Astrocyte (in vitro differentiated cells and primary cell): ENCODE results near the gene FAM76B. TPM values are rescaled to one million over a fixed set of nuclear protein-coding genes. Genes with fewer than 3 reads are reported as not detected.

Experiments
- DNase-seq: peaks from one replicate; pipeline ENCODE4 v3.0.0-alpha.2; 2010; ENCODE audit warnings: low read depth
- FAIRE-seq: peaks from 2 replicates; lab custom pipeline; 2011; peaks lifted over from hg19 to GRCh38; lab: Jason Lieb, UNC
- H2AFZ ChIP-seq: 2 replicates; pipeline ENCODE4 v1.6.0; 2012; ENCODE audit warnings: low read depth, low read length, inconsistent platforms
- H3K27ac ChIP-seq: 2 replicates; pipeline ENCODE4 v1.5.1; 2011; ENCODE audit warnings: low read depth, low read length, inconsistent platforms
- H3K27me3 ChIP-seq: 2 replicates; pipeline ENCODE4 v1.6.0; 2011; ENCODE audit warnings: low read length, inconsistent platforms; ENCODE audit not compliant: insufficient read depth
- H3K36me3 ChIP-seq: 2 replicates; pipeline ENCODE4 v1.5.1; 2011; ENCODE audit warnings: low read length, inconsistent platforms; ENCODE audit not compliant: insufficient read depth
- H3K4me1 ChIP-seq: 2 replicates; pipeline ENCODE4 v1.5.1; 2011; ENCODE audit warnings: low read length, inconsistent platforms; ENCODE audit not compliant: insufficient read depth
- H3K4me2 ChIP-seq: 2 replicates; pipeline ENCODE4 v1.6.0; 2012; ENCODE audit warnings: low read length, inconsistent platforms
- H3K4me3 ChIP-seq: 2 replicates; pipeline ENCODE4 v1.5.1; 2011; ENCODE audit warnings: low read depth, mild to moderate bottlenecking, low read length, inconsistent platforms; ENCODE audit not compliant: insufficient read depth
- H3K79me2 ChIP-seq: 2 replicates; pipeline ENCODE4 v1.6.0; 2012; ENCODE audit warnings: mild to moderate bottlenecking, low read length, inconsistent platforms; ENCODE audit not compliant: insufficient read depth
- H3K9ac ChIP-seq: 2 replicates; pipeline ENCODE4 v1.6.0; 2012; ENCODE audit warnings: mild to moderate bottlenecking, low read length, inconsistent platforms
- H3K9me3 ChIP-seq: 2 replicates; pipeline ENCODE4 v1.5.1; 2012; ENCODE audit warnings: low read depth, mild to moderate bottlenecking, low read length, inconsistent platforms; ENCODE audit not compliant: insufficient read depth
- H4K20me1 ChIP-seq: 2 replicates; pipeline ENCODE4 v1.6.0; 2012; ENCODE audit warnings: low read length, inconsistent platforms; ENCODE audit not compliant: insufficient read depth
- H3K27ac Mint-ChIP-seq: one replicate; pipeline ENCODE4 v1.8.0; 2021; ENCODE audit warnings: mild to moderate bottlenecking, mixed read lengths; ENCODE audit not compliant: unreplicated experiment
- H3K27me3 Mint-ChIP-seq: one replicate; pipeline ENCODE4 v1.8.0; 2021; ENCODE audit warnings: low read depth, mixed read lengths; ENCODE audit not compliant: unreplicated experiment
- H3K36me3 Mint-ChIP-seq: one replicate; pipeline ENCODE4 v1.8.0; 2021; ENCODE audit warnings: low read depth, mixed read lengths; ENCODE audit not compliant: unreplicated experiment
- H3K4me1 Mint-ChIP-seq: one replicate; pipeline ENCODE4 v1.8.0; 2021; ENCODE audit warnings: low read depth, mixed read lengths; ENCODE audit not compliant: unreplicated experiment
- H3K4me3 Mint-ChIP-seq: one replicate; pipeline ENCODE4 v1.8.0; 2021; ENCODE audit warnings: mild to moderate bottlenecking, moderate library complexity, mixed read lengths; ENCODE audit not compliant: unreplicated experiment
- H3K9me3 Mint-ChIP-seq: one replicate; pipeline ENCODE4 v1.8.0; 2021; ENCODE audit warnings: mild to moderate bottlenecking, mixed read lengths; ENCODE audit not compliant: unreplicated experiment
- EZH2 ChIP-seq: IDR thresholded peaks from 2 replicates; pipeline ENCODE4 v1.6.1; 2012; ENCODE audit warnings: mild to moderate bottlenecking, low read length, inconsistent platforms; ENCODE audit not compliant: insufficient read depth
- total RNA-seq: library from RNA; stranded (reverse); gene quantifications from 2 replicates; pipeline ENCODE4 v1.2.1, GENCODE V29; 2021
- TF ChIP-seq, protein P1 (sequence below): IDR thresholded peaks from 2 replicates; pipeline ENCODE4 v1.5.1; 2011; ENCODE audit warnings: low read depth, mild to moderate bottlenecking, inconsistent platforms, low read length, moderate library complexity; ENCODE audit not compliant: insufficient read depth

The FAM76B gene
- total RNA-seq, 1 donor from 2014 or later: 19.7 TPM

DNA sequence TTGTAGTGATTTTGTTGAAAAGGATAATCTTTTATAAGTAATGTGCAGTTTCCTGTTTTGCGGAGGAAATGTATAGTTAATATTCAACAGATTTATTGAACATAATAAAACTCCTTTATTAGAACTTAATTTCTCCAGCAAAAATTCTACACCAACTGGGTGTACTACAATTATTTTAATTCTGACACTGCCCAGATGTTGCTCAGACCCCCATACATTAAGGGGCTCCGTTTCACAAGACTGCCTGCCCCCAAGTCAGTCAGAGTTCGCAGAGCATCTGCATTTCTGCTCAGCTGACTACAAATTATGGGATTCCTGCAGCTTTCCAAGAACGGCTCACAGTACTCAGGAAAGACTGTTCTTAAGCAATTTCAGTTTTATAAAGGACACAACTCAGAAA is 6.9 kb upstream of the FAM76B start:
- Histone ChIP-seq H4K20me1 (peaks cover 4% of the 10 kb centered on the region), H3K9ac (no peak overlapping the region), H3K27ac (no peak overlapping the region), H2AFZ (no peak overlapping the region), H3K4me2 (no peak overlapping the region), H3K36me3 (peaks cover 8% of the 10 kb centered on the region), H3K9me3 (no peaks in the 10 kb centered on the region), H3K4me1 (peaks cover 2% of the 10 kb centered on the region), H3K4me3 (no peak overlapping the region), H3K79me2 (peaks cover 64% of the 10 kb centered on the region), H3K27me3 (no peaks in the 10 kb centered on the region)
- Mint-ChIP-seq H3K4me3 (no peak overlapping the region), H3K36me3 (peaks cover under 1% of the 10 kb centered on the region), H3K9me3 (no peaks in the 10 kb centered on the region), H3K4me1 (peaks cover 9% of the 10 kb centered on the region), H3K27ac (no peak overlapping the region), H3K27me3 (no peaks in the 10 kb centered on the region)
- FAIRE-seq (no peak), DNase-seq (no peak)
- no peak for TF ChIP-seq EZH2
- TF ChIP-seq, protein P1, sequence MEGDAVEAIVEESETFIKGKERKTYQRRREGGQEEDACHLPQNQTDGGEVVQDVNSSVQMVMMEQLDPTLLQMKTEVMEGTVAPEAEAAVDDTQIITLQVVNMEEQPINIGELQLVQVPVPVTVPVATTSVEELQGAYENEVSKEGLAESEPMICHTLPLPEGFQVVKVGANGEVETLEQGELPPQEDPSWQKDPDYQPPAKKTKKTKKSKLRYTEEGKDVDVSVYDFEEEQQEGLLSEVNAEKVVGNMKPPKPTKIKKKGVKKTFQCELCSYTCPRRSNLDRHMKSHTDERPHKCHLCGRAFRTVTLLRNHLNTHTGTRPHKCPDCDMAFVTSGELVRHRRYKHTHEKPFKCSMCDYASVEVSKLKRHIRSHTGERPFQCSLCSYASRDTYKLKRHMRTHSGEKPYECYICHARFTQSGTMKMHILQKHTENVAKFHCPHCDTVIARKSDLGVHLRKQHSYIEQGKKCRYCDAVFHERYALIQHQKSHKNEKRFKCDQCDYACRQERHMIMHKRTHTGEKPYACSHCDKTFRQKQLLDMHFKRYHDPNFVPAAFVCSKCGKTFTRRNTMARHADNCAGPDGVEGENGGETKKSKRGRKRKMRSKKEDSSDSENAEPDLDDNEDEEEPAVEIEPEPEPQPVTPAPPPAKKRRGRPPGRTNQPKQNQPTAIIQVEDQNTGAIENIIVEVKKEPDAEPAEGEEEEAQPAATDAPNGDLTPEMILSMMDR: no peak

DNA sequence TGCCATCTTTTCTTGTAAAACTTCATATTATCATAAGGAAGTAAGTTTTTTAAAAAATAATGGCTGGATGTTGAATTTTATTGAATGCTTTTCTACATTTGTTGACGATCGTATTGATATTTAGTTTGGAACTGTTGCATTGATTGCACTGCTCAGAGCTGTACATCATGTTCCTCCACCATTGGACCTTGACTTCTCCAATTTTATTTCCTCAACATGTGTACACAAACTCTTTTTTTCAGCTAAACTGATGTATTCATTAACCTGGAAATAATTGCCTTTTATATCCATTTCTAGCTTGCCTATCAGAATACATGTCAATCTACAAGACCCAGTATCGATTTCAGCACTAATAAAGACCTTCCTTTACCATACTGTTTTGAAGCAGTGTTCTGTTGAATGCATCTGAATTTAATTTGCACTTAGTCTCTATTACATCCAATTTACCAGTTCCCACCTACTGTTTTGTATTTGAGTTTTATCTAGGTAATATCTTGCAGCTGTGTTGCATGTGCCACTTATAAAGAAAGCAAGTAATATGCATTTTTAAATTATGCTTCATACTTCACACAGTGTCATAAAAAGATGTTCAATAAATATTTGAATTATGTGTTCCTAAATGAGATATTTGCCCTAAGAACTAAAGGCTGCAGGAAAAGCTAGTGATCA is 6.2 kb upstream of the FAM76B start:
- Mint-ChIP-seq H3K4me3 (no peak overlapping the region), H3K4me1 (peaks cover 11% of the 10 kb centered on the region), H3K27ac (no peak overlapping the region), H3K27me3 (no peaks in the 10 kb centered on the region), H3K9me3 (no peaks in the 10 kb centered on the region), H3K36me3 (no peaks in the 10 kb centered on the region)
- H3K4me2 ChIP-seq: no peak overlapping the region
- H3K4me3 ChIP-seq: no peak overlapping the region
- peaks cover 8% of the 10 kb centered on the region for H3K36me3 ChIP-seq
- peaks cover 9% of the 10 kb centered on the region for H3K4me1 ChIP-seq
- TF ChIP-seq, protein P1: no peak
- no peak for TF ChIP-seq EZH2
- H3K9ac ChIP-seq: no peak overlapping the region
- peaks cover 71% of the 10 kb centered on the region for H3K79me2 ChIP-seq
- no peak overlapping the region for H2AFZ ChIP-seq
- FAIRE-seq (no peak), DNase-seq (no peak)
- H3K9me3 ChIP-seq: no peaks in the 10 kb centered on the region
- H3K27ac ChIP-seq: no peak overlapping the region
- H3K27me3 ChIP-seq: no peaks in the 10 kb centered on the region
- H4K20me1 ChIP-seq: peaks cover 5% of the 10 kb centered on the region

DNA sequence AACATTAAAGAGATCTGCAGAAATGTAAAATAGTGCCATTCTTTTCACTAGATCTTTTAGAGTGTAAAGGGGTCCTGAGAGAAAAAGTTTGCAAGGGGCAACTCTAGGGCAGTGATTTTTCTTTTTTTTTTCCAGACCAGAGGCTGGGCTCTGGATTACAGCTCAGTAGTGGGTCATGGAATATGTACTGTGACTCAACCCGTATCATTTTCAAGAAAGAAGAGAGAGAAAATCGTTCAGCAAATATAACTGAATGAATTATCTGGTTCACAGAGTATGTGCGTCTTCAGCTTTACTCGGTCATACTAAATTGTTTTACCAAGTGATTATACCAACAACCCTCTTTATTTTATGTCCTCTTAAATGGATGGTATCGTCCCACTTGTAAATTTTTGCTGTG is 4.5 kb upstream of the FAM76B start:
- H3K79me2 ChIP-seq: peaks cover 76% of the 10 kb centered on the region
- no peak overlapping the region for H3K4me2 ChIP-seq
- no peaks in the 10 kb centered on the region for H3K36me3 ChIP-seq
- no peak overlapping the region for H3K4me3 ChIP-seq
- H3K4me1 ChIP-seq: peaks cover 9% of the 10 kb centered on the region
- H3K27ac ChIP-seq: no peak overlapping the region
- H4K20me1 ChIP-seq: peaks cover 5% of the 10 kb centered on the region
- H3K27me3 ChIP-seq: no peaks in the 10 kb centered on the region
- no peaks in the 10 kb centered on the region for H3K9me3 Mint-ChIP-seq
- H3K9ac ChIP-seq: no peak overlapping the region
- H3K9me3 ChIP-seq: no peaks in the 10 kb centered on the region
- no peak overlapping the region for H2AFZ ChIP-seq
- DNase-seq (no peak), FAIRE-seq (no peak)
- TF ChIP-seq, protein P1: no peak
- H3K4me1 Mint-ChIP-seq: peaks cover 11% of the 10 kb centered on the region
- H3K4me3 Mint-ChIP-seq: no peak overlapping the region
- no peak overlapping the region for H3K27ac Mint-ChIP-seq
- H3K27me3 Mint-ChIP-seq: no peaks in the 10 kb centered on the region
- no peaks in the 10 kb centered on the region for H3K36me3 Mint-ChIP-seq
